Left lung (tissue), 10 donors: Measurements from ENCODE around the gene RFC1. TPM values are rescaled to one million over a fixed set of nuclear protein-coding genes. Genes with fewer than 3 reads are reported as not detected.

Experiments used
- ATAC-seq: fragments of 200-7000 bp; cut with Tn5 transposase; one replicate; pipeline ENCODE4 v1.9.1; 2020; ENCODE audit warnings: moderate library complexity
- DNase-seq, 4 donors: peaks; one replicate each; pipeline ENCODE4 v3.0.0-alpha.2; 2013 to 2020
- H3K27ac ChIP-seq, 2 donors: fragments of 200-600 bp; sonication (generic) in 1 of 2; one replicate each; pipeline versions ENCODE4 v1.5.0 to v1.8.0; 2020 to 2021
- H3K27me3 ChIP-seq, 2 donors: fragments of 200-600 bp; sonication (generic) in 1 of 2; one replicate each; pipeline versions ENCODE4 v1.5.0 to v1.8.0; 2020 to 2021
- H3K36me3 ChIP-seq, 2 donors: fragments of 200-600 bp; sonication (generic) in 1 of 2; one replicate each; pipeline versions ENCODE4 v1.5.0 to v1.8.0; 2020 to 2021
- H3K4me1 ChIP-seq, 2 donors: fragments of 200-600 bp; one replicate each; pipeline ENCODE4 v1.8.0; 2021
- H3K4me3 ChIP-seq, 2 donors: fragments of 200-600 bp; sonication (generic) in 1 of 2; one replicate each; pipeline versions ENCODE4 v1.5.0 to v1.8.0; 2020 to 2021; ENCODE audit warnings: mild to moderate bottlenecking in 1 of 2
- H3K9me3 ChIP-seq, 2 donors: fragments of 200-600 bp; sonication (generic) in 1 of 2; one replicate each; pipeline versions ENCODE4 v1.5.0 to v1.8.0; 2020 to 2021
- intact Hi-C, 2 donors: fragments of 100-400 bp; cut with DNase I; formaldehyde crosslinking; loops; one replicate each; pipeline versions ENCODE4 v1.11.2 to v1.14.2; 2022
- polyA plus RNA-seq, 6 donors: library from polyadenylated mRNA; unstranded; fragments of 120-200 nt; gene quantifications; one replicate each; pipeline ENCODE4 v1.2.1, GENCODE V29; 2013; ENCODE audit not compliant: insufficient read length in 6 of 6
- total RNA-seq, 2 donors: library from RNA; stranded (reverse); fragmentation: NEBNext Ultra II Directional; extraction: Animal tissue kit (Norgen Biotek cat#: 25700); gene quantifications; one replicate each; pipeline ENCODE4 v1.2.1, GENCODE V29; 2021
- TF ChIP-seq, protein P1 (sequence below), 2 donors: fragments of 200-600 bp; sonication (generic) in 1 of 2; IDR thresholded peaks; one replicate each; pipeline versions ENCODE4 v1.5.0 to v1.8.0; 2021; ENCODE audit warnings: antibody characterized with exemption in 2 of 2
- donor health status: DM: no; HTN: yes; CAD: no.
- donor health status: DM: no; HTN: no; CAD: no.

Gene RFC1
- total and polyA plus RNA-seq, 8 donors, result 40.8 to 82.4 (median 71.1) TPM

DNA sequence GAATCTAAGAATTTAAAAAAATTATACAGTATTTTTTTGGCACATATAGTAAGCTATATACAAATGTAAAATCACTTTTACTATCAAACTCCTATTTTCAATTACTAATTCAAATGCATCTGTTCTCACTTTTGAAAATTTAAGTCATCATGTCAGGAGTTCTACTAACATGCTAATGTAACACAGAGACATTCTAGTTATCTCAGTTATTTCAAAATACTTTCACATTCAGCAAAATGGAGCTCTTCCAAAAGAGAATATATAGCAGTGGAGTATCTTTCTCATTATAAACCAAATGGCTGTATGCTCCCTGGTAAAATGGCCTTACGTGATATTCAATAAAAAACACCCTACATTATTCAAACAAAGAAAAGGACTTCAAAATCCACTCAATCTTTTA is 42.3 kb downstream of the RFC1 start:
- no peak for DNase-seq
- H3K36me3 ChIP-seq, result peaks cover 0 to 57% of the 10 kb centered on the region in 2 donors

DNA sequence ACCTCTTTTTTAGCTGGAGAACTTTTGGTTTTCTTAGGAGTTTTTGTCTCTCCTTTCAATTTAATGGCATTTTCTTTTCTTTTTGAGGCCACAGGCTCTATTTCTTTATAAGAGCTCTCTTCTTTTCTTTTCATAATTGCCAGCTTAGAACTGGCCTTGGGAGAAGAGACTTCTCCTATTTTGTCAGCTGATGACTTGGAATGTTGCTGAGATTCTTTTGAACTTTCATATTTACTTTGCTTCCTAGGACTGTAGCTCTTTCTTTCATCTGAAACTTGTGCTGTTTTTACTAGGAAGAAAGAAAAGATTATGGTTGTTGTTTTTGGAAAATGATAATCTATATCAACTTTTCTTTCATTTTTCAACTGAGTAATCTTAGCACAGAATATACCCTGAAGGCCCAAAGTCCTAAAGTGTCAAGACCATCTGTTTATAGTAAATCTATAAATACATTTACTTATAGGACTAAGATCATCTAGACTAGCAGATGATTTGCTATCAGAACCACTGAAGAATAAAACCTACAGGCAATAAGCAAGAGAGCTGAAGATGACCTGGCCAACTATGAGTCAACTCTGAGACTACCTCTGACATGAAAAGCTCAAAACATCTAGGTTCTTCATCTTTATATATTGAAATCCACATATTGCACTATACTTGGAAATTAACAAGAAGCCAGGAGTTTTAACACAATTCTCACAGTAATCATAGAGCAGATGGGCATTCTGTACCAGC is 45.6 kb downstream of the RFC1 start:
- DNase-seq (no peak), ATAC-seq (no peak)
- Histone ChIP-seq H3K4me3 (no peak overlapping the region), H3K27ac (no peak overlapping the region), H3K36me3 (peaks cover 0 to 60% of the 10 kb centered on the region in 2 donors), H3K27me3 (no peaks in the 10 kb centered on the region), H3K4me1 (no peaks in the 10 kb centered on the region), H3K9me3 (no peaks in the 10 kb centered on the region)
- TF ChIP-seq, protein P1, sequence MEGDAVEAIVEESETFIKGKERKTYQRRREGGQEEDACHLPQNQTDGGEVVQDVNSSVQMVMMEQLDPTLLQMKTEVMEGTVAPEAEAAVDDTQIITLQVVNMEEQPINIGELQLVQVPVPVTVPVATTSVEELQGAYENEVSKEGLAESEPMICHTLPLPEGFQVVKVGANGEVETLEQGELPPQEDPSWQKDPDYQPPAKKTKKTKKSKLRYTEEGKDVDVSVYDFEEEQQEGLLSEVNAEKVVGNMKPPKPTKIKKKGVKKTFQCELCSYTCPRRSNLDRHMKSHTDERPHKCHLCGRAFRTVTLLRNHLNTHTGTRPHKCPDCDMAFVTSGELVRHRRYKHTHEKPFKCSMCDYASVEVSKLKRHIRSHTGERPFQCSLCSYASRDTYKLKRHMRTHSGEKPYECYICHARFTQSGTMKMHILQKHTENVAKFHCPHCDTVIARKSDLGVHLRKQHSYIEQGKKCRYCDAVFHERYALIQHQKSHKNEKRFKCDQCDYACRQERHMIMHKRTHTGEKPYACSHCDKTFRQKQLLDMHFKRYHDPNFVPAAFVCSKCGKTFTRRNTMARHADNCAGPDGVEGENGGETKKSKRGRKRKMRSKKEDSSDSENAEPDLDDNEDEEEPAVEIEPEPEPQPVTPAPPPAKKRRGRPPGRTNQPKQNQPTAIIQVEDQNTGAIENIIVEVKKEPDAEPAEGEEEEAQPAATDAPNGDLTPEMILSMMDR (IDR thresholded peaks at IDR 0.05), result no peak
- intact Hi-C loops, result no loop called here

More for the DNA sequence above, 42.3 kb downstream of the RFC1 start:
- Histone ChIP-seq H3K4me3 (no peak overlapping the region), H3K9me3 (no peaks in the 10 kb centered on the region), H3K27me3 (no peaks in the 10 kb centered on the region), H3K4me1 (no peaks in the 10 kb centered on the region), H3K27ac (no peak overlapping the region)
- TF ChIP-seq, protein P1 (IDR thresholded peaks at IDR 0.05), result no peak
- ATAC-seq, result no peak
- intact Hi-C loops, result no loop called here

DNA sequence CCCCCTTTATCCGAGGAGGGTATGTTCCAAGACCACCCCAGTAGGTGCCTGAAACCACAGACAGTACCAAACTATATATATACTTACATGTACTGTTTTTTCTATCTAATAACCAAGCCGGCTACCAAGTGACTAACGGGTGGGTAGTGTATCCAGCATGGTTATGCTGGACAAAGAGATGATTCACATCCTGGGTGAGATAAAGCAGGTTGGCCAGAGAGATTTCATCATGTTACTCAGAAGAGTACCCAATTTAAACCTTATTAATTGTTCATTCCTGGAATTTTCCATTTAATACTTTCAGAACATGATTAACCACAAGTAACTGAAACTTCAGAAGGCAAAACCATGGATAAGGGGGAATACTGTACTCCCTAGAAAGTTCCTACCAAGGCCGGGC is 46.5 kb downstream of the RFC1 start:
- Histone ChIP-seq H3K4me1 (no peaks in the 10 kb centered on the region), H3K4me3 (no peak overlapping the region), H3K9me3 (no peaks in the 10 kb centered on the region), H3K36me3 (peaks cover 0 to 61% of the 10 kb centered on the region in 2 donors), H3K27me3 (no peaks in the 10 kb centered on the region), H3K27ac (no peak overlapping the region)
- peak; percentile 24 for ATAC-seq
- TF ChIP-seq, protein P1 (IDR thresholded peaks at IDR 0.05), result no peak
- no peak for DNase-seq
- intact Hi-C loops, result no loop called here

DNA sequence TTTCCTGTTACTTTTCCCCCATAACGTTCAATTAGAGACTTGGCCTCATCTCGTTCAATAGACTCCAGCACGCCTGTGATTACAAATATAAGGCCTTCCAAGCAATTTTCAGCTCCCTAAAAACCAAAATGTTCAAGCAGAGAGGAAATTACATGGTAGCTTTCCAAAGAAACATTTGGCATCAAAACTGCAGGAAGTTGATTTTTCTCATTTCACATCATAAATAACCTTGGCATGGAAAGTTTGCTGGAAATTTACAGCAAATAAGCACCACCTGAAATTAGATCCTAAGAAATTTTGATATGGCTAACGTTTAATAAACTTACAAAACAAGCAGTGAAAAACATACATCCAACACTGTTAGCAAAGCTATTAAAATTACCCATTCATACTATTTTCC is 53.3 kb downstream of the RFC1 start:
- TF ChIP-seq, protein P1 (IDR thresholded peaks at IDR 0.05), result no peak
- Histone ChIP-seq H3K9me3 (no peaks in the 10 kb centered on the region), H3K27me3 (no peaks in the 10 kb centered on the region), H3K36me3 (peaks cover 0 to 87% of the 10 kb centered on the region in 2 donors), H3K4me3 (no peak overlapping the region), H3K27ac (peak overlapping the region in 1 of 2 donors; percentile 24), H3K4me1 (no peaks in the 10 kb centered on the region)
- DNase-seq (peak in 2 of 4 donors; percentile 41 to 44), ATAC-seq (no peak)
- intact Hi-C loops, result no loop called here

DNA sequence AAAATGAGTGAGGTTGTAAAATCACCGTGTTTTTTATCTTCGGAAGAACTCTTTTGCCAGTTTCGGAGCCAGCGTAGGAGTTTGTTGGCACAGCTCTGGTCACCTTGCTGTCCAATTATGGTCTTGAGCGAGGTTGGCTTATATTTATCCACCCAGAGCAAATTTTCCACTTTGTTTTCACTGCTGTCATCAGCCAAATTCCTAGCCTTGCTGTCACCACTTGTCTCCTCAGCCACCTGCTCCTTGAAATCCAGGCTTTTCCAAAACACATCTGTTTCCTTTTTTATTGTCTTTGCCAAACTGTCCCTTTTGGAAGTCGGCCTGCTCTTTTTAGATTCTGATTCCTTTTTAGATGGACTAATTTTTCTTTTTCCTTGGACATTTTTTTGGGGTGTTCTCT is 57.6 kb downstream of the RFC1 start:
- no peak for DNase-seq
- intact Hi-C loops, result no loop called here
- H3K9me3 ChIP-seq, result no peaks in the 10 kb centered on the region
- peaks cover 0 to 89% of the 10 kb centered on the region in 2 donors for H3K36me3 ChIP-seq
- H3K27ac ChIP-seq, result no peak overlapping the region
- peak; percentile 16 for ATAC-seq
- H3K4me3 ChIP-seq, result no peak overlapping the region
- H3K27me3 ChIP-seq, result no peaks in the 10 kb centered on the region
- TF ChIP-seq, protein P1 (IDR thresholded peaks at IDR 0.05), result no peak
- no peaks in the 10 kb centered on the region for H3K4me1 ChIP-seq
